HCT116 (cell line): ENCODE results near the gene DCHS1. TPM values are rescaled to one million over a fixed set of nuclear protein-coding genes. Genes with fewer than 3 reads are reported as not detected.

Experiments
- ATAC-seq: fragments of 200-7000 bp; cut with Tn5 transposase; 2 replicates; pipeline ENCODE4 v1.9.1; 2020; ENCODE audit warnings: mild to moderate bottlenecking, moderate library complexity
- BruUV-seq: library from RNA; stranded (reverse); fragments of 400-500 nt; replicated peaks from 2 replicates; lab custom pipeline; 2021; lab: Mats Ljungman, UMichigan
- CTCF ChIA-PET: fragments of 300-600 bp; sonication (Branson Sonifier 250); formaldehyde crosslinking; loops from one replicate; lab custom pipeline; 2021; ENCODE audit warnings: antibody characterized with exemption; lab: Charles Lee
- POLR2A ChIA-PET: fragments of 300-600, 350-600 bp; sonication (Branson Sonifier 250); formaldehyde crosslinking; loops from one replicate; lab custom pipeline; 2021; ENCODE audit warnings: antibody characterized with exemption; lab: Charles Lee
- RAD21 ChIA-PET, 2 experiments: fragments of 300-600 bp; sonication (Branson Sonifier 250); formaldehyde crosslinking; loops; one replicate each; lab custom pipeline; 2023; ENCODE audit warnings: low total read pairs in 2 of 2; ENCODE audit not compliant: uncharacterized antibody in 2 of 2, unreplicated experiment in 2 of 2, low non-redundant PET in 1 of 2; lab: Charles Lee
- DNase-seq: peaks from one replicate; pipeline ENCODE4 v3.0.0-alpha.2; 2010; ENCODE audit warnings: low read depth, low spot score
- H2AFZ ChIP-seq: fragments of 200-600 bp; shearing (Covaris generic), sonication (generic); 2 replicates; pipeline ENCODE4 v1.6.1; 2017; ENCODE audit warnings: low read depth, mixed run types, mixed read lengths, antibody characterized with exemption, low read length; ENCODE audit not compliant: poor library complexity, severe bottlenecking
- H3K27ac ChIP-seq: 2 replicates; pipeline ENCODE4 v1.5.1; 2012; ENCODE audit warnings: low read depth, low read length
- H3K27me3 ChIP-seq: fragments of 200-600 bp; sonication (generic); 2 replicates; pipeline ENCODE4 v1.6.1; 2016; ENCODE audit warnings: mixed run types, low read length, mixed read lengths; ENCODE audit not compliant: insufficient read depth
- H3K36me3 ChIP-seq, 2 experiments: fragments of 200-500 bp in 1 of 2; fragments of 200-600 bp in 1 of 2; sonication (Bioruptor generic) in 1 of 2; sonication (generic) in 1 of 2; 2 replicates each; pipeline versions ENCODE4 v1.5.1 to v1.6.1; 2014 to 2016; ENCODE audit warnings: low read length in 2 of 2, inconsistent platforms in 1 of 2, mixed read lengths in 1 of 2, mixed run types in 1 of 2; ENCODE audit not compliant: insufficient read depth in 2 of 2, control insufficient read depth in 1 of 2
- H3K4me1 ChIP-seq, 2 experiments: fragments of 200-600 bp in 1 of 2; sonication (generic) in 1 of 2; 2 replicates each; pipeline versions ENCODE4 v1.5.1 to v1.6.1; 2012 to 2017; ENCODE audit warnings: low read length in 2 of 2, inconsistent platforms in 1 of 2, mild to moderate bottlenecking in 1 of 2, mixed read lengths in 1 of 2, mixed run types in 1 of 2, moderate library complexity in 1 of 2; ENCODE audit not compliant: insufficient read depth in 2 of 2, control insufficient read depth in 1 of 2
- H3K4me2 ChIP-seq: fragments of 200-600 bp; sonication (generic); 2 replicates; pipeline ENCODE4 v1.6.1; 2017; ENCODE audit warnings: mixed run types, low read length, mixed read lengths
- H3K4me3 ChIP-seq, 2 experiments: fragments of 200-600 bp in 1 of 2; sonication (generic) in 1 of 2; replicated peaks in 1 of 2; 2 replicates each; pipeline ENCODE4 v1.5.1; 2011 to 2016; ENCODE audit warnings: low read length in 2 of 2, control low read depth in 1 of 2, low read depth in 1 of 2, mild to moderate bottlenecking in 1 of 2, mixed read lengths in 1 of 2, mixed run types in 1 of 2
- H3K79me2 ChIP-seq: fragments of 200-600 bp; sonication (generic); 2 replicates; pipeline ENCODE4 v1.6.1; 2017; ENCODE audit warnings: mild to moderate bottlenecking, mixed run types, low read length, moderate library complexity, mixed read lengths; ENCODE audit not compliant: insufficient read depth
- H3K9ac ChIP-seq: fragments of 200-600 bp; sonication (generic); 2 replicates; pipeline ENCODE4 v1.6.1; 2016; ENCODE audit warnings: low read length, mixed read lengths
- H3K9me2 ChIP-seq: fragments of 200-600 bp; sonication (generic), shearing (Covaris generic); 2 replicates; pipeline ENCODE4 v1.6.1; 2017; ENCODE audit warnings: mixed run types, mild to moderate bottlenecking, moderate library complexity; ENCODE audit not compliant: insufficient read depth
- H3K9me3 ChIP-seq, 2 experiments: fragments of 200-500 bp in 1 of 2; fragments of 200-600 bp in 1 of 2; sonication (Bioruptor generic) in 1 of 2; sonication (generic) in 1 of 2; 2 replicates each; pipeline ENCODE4 v1.6.1; 2014 to 2017; ENCODE audit warnings: low read length in 2 of 2, mixed read lengths in 2 of 2, inconsistent platforms in 1 of 2, low read depth in 1 of 2, mild to moderate bottlenecking in 1 of 2, mixed run types in 1 of 2, moderate library complexity in 1 of 2; ENCODE audit not compliant: control insufficient read depth in 1 of 2, insufficient read depth in 1 of 2
- H4K20me1 ChIP-seq: fragments of 200-600 bp; sonication (generic), shearing (Covaris generic); 2 replicates; pipeline ENCODE4 v1.6.1; 2017; ENCODE audit warnings: mixed run types, mild to moderate bottlenecking, moderate library complexity; ENCODE audit not compliant: insufficient read depth
- ATF3 ChIP-seq: IDR thresholded peaks from 2 replicates; pipeline ENCODE4 v1.6.1; 2012
- EGR1 ChIP-seq: IDR thresholded peaks from 2 replicates; pipeline ENCODE4 v1.6.1; 2012; ENCODE audit warnings: low read depth
- ELF1 ChIP-seq: IDR thresholded peaks from 2 replicates; pipeline ENCODE4 v1.6.1; 2012; ENCODE audit warnings: low read depth, borderline replicate concordance
- JUND ChIP-seq: IDR thresholded peaks from 2 replicates; pipeline ENCODE4 v1.6.1; 2012
- TCF7L2 ChIP-seq: IDR thresholded peaks from 2 replicates; pipeline ENCODE4 v1.7.0; 2011; ENCODE audit warnings: borderline replicate concordance, inconsistent platforms; ENCODE audit not compliant: insufficient read depth, insufficient read length; ENCODE audit errors: extremely low read depth
- intact Hi-C: fragments of 100-400 bp; cut with micrococcal nuclease; formaldehyde crosslinking; loops from 2 replicates; pipeline ENCODE4 v1.10.0; 2022
- total RNA-seq: library from RNA; stranded (reverse); gene quantifications from one replicate; pipeline ENCODE4 v1.2.1, GENCODE V29; 2021; ENCODE audit not compliant: unreplicated experiment
- TF ChIP-seq, protein P1 (sequence below), 3 experiments: fragments of 200-600 bp in 1 of 3; sonication (generic) in 1 of 3; IDR thresholded peaks in 2 of 3; conservative IDR thresholded peaks in 1 of 3; 2 replicates each; pipeline ENCODE4 v1.5.1; 2012 to 2017; ENCODE audit warnings: low read depth in 2 of 3, low read length in 2 of 3, antibody characterized with exemption in 1 of 3, borderline replicate concordance in 1 of 3, control low read depth in 1 of 3, mild to moderate bottlenecking in 1 of 3, mixed read lengths in 1 of 3, mixed run types in 1 of 3, moderate library complexity in 1 of 3; ENCODE audit not compliant: insufficient read depth in 1 of 3

DCHS1 gene
- total RNA-seq, 1 experiment from 2014 or later: 0.30 TPM

- TF ChIP-seq, protein P1, sequence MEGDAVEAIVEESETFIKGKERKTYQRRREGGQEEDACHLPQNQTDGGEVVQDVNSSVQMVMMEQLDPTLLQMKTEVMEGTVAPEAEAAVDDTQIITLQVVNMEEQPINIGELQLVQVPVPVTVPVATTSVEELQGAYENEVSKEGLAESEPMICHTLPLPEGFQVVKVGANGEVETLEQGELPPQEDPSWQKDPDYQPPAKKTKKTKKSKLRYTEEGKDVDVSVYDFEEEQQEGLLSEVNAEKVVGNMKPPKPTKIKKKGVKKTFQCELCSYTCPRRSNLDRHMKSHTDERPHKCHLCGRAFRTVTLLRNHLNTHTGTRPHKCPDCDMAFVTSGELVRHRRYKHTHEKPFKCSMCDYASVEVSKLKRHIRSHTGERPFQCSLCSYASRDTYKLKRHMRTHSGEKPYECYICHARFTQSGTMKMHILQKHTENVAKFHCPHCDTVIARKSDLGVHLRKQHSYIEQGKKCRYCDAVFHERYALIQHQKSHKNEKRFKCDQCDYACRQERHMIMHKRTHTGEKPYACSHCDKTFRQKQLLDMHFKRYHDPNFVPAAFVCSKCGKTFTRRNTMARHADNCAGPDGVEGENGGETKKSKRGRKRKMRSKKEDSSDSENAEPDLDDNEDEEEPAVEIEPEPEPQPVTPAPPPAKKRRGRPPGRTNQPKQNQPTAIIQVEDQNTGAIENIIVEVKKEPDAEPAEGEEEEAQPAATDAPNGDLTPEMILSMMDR (IDR thresholded peaks at IDR 0.05 in 2 of 3, conservative IDR thresholded peaks at IDR 0.05 in 1 of 3; ENCODE audit: borderline replicate concordance in 1 of 3, insufficient read depth in 1 of 3, low read depth in 2 of 3, low read length in 2 of 3): no peak
Observed at GRCh38 chr11:6660712-6661111, 5.1 kb upstream of the DCHS1 start (continued).

DNA sequence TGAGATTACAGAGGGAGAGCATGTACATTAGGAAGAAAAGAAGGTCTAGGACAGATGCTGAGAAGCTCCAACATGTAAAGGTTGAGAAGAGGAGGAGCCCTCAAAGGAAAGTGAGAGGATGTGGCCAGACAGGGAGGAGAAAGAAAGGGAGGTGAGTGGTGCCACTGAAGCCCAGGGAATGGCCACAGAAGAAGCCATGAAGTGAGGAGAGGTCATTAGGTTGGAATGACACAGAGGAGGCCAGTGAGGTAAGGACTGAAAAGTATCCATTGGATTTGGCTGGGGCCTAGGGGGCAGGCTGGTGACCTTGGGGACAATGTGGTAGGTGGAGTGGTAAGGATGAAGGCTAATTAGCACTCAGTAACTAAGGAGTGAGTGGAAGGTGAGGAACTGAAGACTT, 3.0 kb upstream of the DCHS1 start:
- Histone ChIP-seq H3K9me3 (no peaks in the 10 kb centered on the region), H3K27ac (no peak overlapping the region), H3K36me3 (no peaks in the 10 kb centered on the region), H3K9me2 (no peaks in the 10 kb centered on the region), H2AFZ (no peak overlapping the region), H3K9ac (no peak overlapping the region), H3K4me3 (no peak overlapping the region), H3K4me1 (no peaks in the 10 kb centered on the region), H3K79me2 (no peaks in the 10 kb centered on the region), H3K27me3 (peaks cover 6% of the 10 kb centered on the region; the same call in 1 of the 2 replicates), H3K4me2 (no peak overlapping the region), H4K20me1 (no peaks in the 10 kb centered on the region)
- TF ChIP-seq JUND: no peak
- no peak for TF ChIP-seq ELF1
- TF ChIP-seq, protein P1 (IDR thresholded peaks at IDR 0.05 in 2 of 3, conservative IDR thresholded peaks at IDR 0.05 in 1 of 3; ENCODE audit: borderline replicate concordance in 1 of 3, insufficient read depth in 1 of 3, low read depth in 2 of 3, low read length in 2 of 3): no peak
- TF ChIP-seq TCF7L2: no peak
- TF ChIP-seq EGR1: no peak
- TF ChIP-seq ATF3: no peak
- intact Hi-C loops: no loop called here
- no TSS peak for BruUV-seq
- ChIA-PET CTCF (interaction anchor here (1.2 to 1.5 kb wide), 2 partner anchors 9 to 295 kb away, joined by 3 read pairs; no protein-coding TSS in a partner anchor), RAD21 (no interaction called here), POLR2A (no interaction called here)
- DNase-seq: no peak
- no peak for ATAC-seq
